Measurements from ENCODE around the gene ATF6. TPM values are rescaled to one million over a fixed set of nuclear protein-coding genes. Genes with fewer than 3 reads are reported as not detected.

ATF6 gene
- total and polyA plus RNA-seq, 2 of the 4 experiments (the other 2 are of a cell fraction) = 12.2 to 17.6 TPM

- no peak for TF ChIP-seq MAZ (IDR thresholded peaks at IDR 0.05; ENCODE audit: borderline replicate concordance, low read depth, low read length)
Observed at GRCh38 chr1:161738627-161739287, 27.4 kb upstream of the ATF6 start (continued).

GRCh38 chr1:161739865-161740566, 26.1 kb upstream of the ATF6 start:
- POLR2A ChIA-PET (ENCODE audit: unreplicated experiment) = no interaction called here
- H3K18ac ChIP-seq (ENCODE audit: low read depth, low read length) = no peak overlapping the region
- TF ChIP-seq ELK1 (IDR thresholded peaks at IDR 0.05; ENCODE audit: borderline replicate concordance, low read depth, low read length) = no peak
- no peak for TF ChIP-seq NFE2L2 (IDR thresholded peaks at IDR 0.05; ENCODE audit: low read depth, low read length)
- no peak for TF ChIP-seq USF2 (IDR thresholded peaks at IDR 0.05; ENCODE audit: low read depth, low read length)
- TF ChIP-seq BHLHE40 (IDR thresholded peaks at IDR 0.05; ENCODE audit: low read depth, low read length) = no peak
- TF ChIP-seq SMC3 (IDR thresholded peaks at IDR 0.05; ENCODE audit: low read depth, low read length) = no peak
- TF ChIP-seq RCOR1 (IDR thresholded peaks at IDR 0.05; ENCODE audit: insufficient replicate concordance, low read length) = no peak

More at GRCh38 chr1:161739865-161740566, 26.1 kb upstream of the ATF6 start:
- BruUV-seq (replicated peaks) = no TSS peak
- H3K4me2 ChIP-seq (ENCODE audit: low read depth, low read length) = no peak overlapping the region
- no peak overlapping the region for H4K91ac ChIP-seq (ENCODE audit: insufficient read depth, low read depth, low read length)
- H3K4me1 ChIP-seq (ENCODE audit: control insufficient read depth, insufficient read depth, low read length) = peaks cover 7% of the 10 kb centered on the region
- no peak overlapping the region for H4K5ac ChIP-seq (ENCODE audit: low read depth, low read length)
- H3K27ac ChIP-seq (ENCODE audit: insufficient read depth, low read length) = no peak overlapping the region
- peaks cover 5% of the 10 kb centered on the region for H3K9me1 ChIP-seq (ENCODE audit: insufficient read depth, low read length)
- ATAC-seq (ENCODE audit: low read depth) (no peak), DNase-seq (no peak)
- no peak overlapping the region for H3K4me3 ChIP-seq (ENCODE audit: insufficient read depth, low read depth, low read length)
- no CpG with 5 or more reads among the region's 8 CpGs for WGBS, 2 experiments (ENCODE audit: extremely low coverage in 2 of 2, insufficient read length in 1 of 2)
- no peak overlapping the region for H3K56ac ChIP-seq (ENCODE audit: extremely low read depth, insufficient read depth, low read length)
- no peaks in the 10 kb centered on the region for H3K79me1 ChIP-seq (ENCODE audit: low read depth in 1 of 2, low read length in 2 of 2)
- H2AK9ac ChIP-seq (replicated peaks; ENCODE audit: low read depth, low read length, poor library complexity) = no peak overlapping the region
- no peak overlapping the region for H3K23ac ChIP-seq (ENCODE audit: low read depth, low read length)
- no peak overlapping the region for H3K14ac ChIP-seq (replicated peaks; ENCODE audit: low read depth, low read length)
- no peaks in the 10 kb centered on the region for H3K9me3 ChIP-seq (ENCODE audit: control insufficient read depth, insufficient read depth, low read length)
- no peak overlapping the region for H2BK20ac ChIP-seq (ENCODE audit: low read depth, low read length)
- H2AFZ ChIP-seq (replicated peaks; ENCODE audit: low read length, poor library complexity) = no peak overlapping the region
- no peaks in the 10 kb centered on the region for H3K27me3 ChIP-seq (ENCODE audit: control insufficient read depth, insufficient read depth, low read length)
- H4K8ac ChIP-seq (ENCODE audit: low read depth in 2 of 2, low read length in 2 of 2) = no peak overlapping the region
- H3K4ac ChIP-seq (ENCODE audit: low read depth, low read length) = no peak overlapping the region
- CTCF ChIA-PET = interaction anchor here (0.6 to 1.7 kb wide), 3 partner anchors 14 to 454 kb away, joined by 3 to 7 read pairs (median 5); no protein-coding TSS in a partner anchor
- H3K36me3 ChIP-seq (ENCODE audit: control insufficient read depth, insufficient read depth, low read length) = no peaks in the 10 kb centered on the region
- no peak overlapping the region for H2BK15ac ChIP-seq (ENCODE audit: low read depth, low read length)
- dilution Hi-C loops (cut with HindIII; ENCODE audit: low sequenced_read_pairs, unreplicated experiment) = no loop called here
- intact Hi-C loops (cut with micrococcal nuclease) = loop anchor here (10.0 kb wide), 1 partner anchor 175 kb away; no protein-coding TSS in a partner anchor
- no peaks in the 10 kb centered on the region for H4K20me1 ChIP-seq (ENCODE audit: insufficient read depth, low read length)
- H2BK5ac ChIP-seq (ENCODE audit: low read depth, low read length, poor library complexity, severe bottlenecking) = no peak overlapping the region
- in situ Hi-C loops (cut with MboI; ENCODE audit: low sequenced_read_pairs) = loop anchor here (10.0 to 25.0 kb wide), 4 partner anchors 103 to 525 kb away; partner anchors contain the start of genes FCER1G, FCGR3A and FCGR3B
- H3K9ac ChIP-seq (ENCODE audit: low read depth, low read length) = no peak overlapping the region
- H2AK5ac ChIP-seq (ENCODE audit: low read depth, low read length) = no peak overlapping the region
- H2BK120ac ChIP-seq (ENCODE audit: low read depth, low read length) = no peak overlapping the region
